ENCODE data around the gene SNN. TPM values are rescaled to one million over a fixed set of nuclear protein-coding genes. Genes with fewer than 3 reads are reported as not detected.

Gene SNN
- 23.2 TPM for polyA plus RNA-seq (2012; ENCODE audit: missing spikeins)

DNA sequence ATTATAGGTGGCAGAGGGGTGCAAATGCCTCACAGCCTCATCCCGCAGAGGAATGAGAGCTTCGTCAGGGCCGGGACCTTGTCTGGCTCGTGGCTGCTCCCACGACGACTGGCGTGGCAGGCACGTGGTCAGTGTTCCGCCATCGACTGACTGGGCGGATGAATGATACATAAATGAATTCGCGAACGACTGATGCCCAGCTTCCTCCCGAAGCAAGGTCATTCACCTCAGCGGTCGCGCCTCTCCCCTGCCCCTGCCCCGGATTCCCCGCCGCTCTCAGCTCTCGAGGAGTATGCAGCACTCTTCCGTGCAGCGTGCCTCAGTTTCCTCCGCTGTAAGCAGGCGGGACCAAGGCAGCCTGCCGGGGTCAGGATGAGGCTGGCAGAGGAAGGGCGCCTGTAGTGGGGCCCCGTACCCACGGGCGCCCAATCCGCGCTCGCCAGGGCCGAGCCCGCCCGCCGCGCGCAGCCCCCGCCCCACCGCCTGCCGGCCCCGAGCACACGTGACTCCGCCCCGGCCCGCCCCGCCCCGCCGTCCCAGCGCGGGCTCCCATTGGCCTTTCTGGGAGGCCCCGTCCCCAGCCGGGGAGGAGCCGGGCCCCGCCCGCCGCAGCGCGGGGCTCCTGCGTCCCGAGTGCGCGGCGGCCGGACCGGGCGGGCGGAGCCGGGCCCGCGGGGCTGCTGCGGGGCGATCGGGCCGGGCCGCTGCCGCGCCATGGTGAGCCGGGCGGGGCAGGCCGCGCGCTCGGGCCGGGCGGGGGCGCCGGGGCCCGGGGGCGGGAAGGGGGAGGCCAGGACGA lies at the start of gene SNN:
TSS of gene SNN (plus strand) at position 632 of the 799 bp plus-strand sequence. CDS start 7,605 bp downstream, outside the sequence.
- peak; percentile 66 for FAIRE-seq

DNA sequence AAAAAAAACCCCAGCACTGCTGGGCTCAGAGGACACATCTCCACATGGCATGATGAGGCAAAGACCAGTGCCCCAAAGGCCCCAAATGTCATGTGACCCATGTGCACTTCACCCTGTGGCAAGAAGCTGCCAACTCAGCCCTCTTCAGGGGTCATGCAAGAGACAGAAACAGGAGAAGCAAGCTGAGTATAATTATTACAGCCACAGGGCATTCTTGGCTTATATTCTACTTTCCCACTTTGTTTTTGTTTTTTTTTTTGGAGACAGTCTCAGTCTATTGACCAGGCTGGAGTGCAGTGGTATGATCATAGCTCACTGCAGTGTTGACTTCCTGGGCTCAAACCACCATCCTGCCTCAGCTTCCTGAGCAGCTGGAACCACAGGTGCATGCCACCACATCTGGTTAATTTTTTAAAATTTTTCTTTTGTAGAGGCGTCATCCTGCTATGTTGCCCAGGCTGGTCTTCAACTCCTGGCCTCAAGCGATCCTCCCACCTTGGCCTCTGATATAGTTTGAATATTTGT lies 48.9 kb upstream of the SNN start:
- FAIRE-seq (peak; percentile 67), DNase-seq (ENCODE audit: insufficient read length) (no peak)
- TF ChIP-seq POLR2AphosphoS5 (IDR thresholded peaks at IDR 0.05; ENCODE audit: low read depth, low read length) (no peak), TAF1 (IDR thresholded peaks at IDR 0.05; ENCODE audit: borderline replicate concordance, low read depth, low read length) (no peak)

More for the DNA sequence above, at the start of gene SNN:
- TF ChIP-seq TAF1 (IDR thresholded peaks at IDR 0.05; ENCODE audit: borderline replicate concordance, low read depth, low read length): no peak
- TF ChIP-seq POLR2A (IDR thresholded peaks at IDR 0.05; ENCODE audit: low read depth, low read length): no peak
- no peak for TF ChIP-seq POLR2AphosphoS5 (IDR thresholded peaks at IDR 0.05; ENCODE audit: low read depth, low read length)
- DNase-seq (ENCODE audit: insufficient read length): peak; percentile 98

DNA sequence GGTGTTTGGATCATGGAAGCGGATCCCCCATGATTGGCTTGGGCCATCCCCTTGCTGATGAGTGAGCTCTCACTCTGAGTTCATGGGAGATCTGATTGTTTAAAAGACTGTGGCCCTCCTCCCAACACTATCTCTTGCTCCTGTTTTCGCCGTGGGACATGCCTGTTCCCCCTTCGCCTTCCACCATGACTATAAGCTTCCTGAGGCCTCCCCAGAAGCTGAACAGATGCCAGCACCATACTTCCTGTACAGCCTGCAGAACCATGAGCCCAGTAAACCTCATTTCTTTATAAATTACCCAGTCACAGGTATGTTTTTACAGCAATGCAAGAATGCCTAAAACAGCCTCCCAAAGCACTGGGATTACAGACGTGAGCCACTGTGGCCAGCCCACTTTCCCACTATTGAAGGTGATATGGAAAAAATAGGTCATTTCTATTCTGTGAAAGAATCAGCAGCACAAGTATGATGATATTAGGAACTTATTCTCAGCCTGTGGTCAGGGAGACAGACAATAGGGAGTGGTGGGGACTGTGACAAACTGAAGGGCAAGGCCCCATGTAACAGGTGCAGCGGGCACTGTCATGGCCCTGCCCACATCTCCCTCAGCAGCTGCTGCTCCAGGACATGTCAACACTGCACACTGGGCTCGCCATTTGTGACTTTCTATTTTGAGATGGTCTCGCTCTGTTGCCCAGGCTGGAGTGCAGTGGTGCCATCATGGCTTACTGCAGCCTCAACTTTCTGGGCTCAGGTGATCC lies 47.8 kb upstream of the SNN start:
- FAIRE-seq (no peak), DNase-seq (ENCODE audit: insufficient read length) (no peak)
- TF ChIP-seq POLR2A (IDR thresholded peaks at IDR 0.05; ENCODE audit: low read depth, low read length) (no peak), TAF1 (IDR thresholded peaks at IDR 0.05; ENCODE audit: borderline replicate concordance, low read depth, low read length) (no peak), POLR2AphosphoS5 (IDR thresholded peaks at IDR 0.05; ENCODE audit: low read depth, low read length) (no peak)

DNA sequence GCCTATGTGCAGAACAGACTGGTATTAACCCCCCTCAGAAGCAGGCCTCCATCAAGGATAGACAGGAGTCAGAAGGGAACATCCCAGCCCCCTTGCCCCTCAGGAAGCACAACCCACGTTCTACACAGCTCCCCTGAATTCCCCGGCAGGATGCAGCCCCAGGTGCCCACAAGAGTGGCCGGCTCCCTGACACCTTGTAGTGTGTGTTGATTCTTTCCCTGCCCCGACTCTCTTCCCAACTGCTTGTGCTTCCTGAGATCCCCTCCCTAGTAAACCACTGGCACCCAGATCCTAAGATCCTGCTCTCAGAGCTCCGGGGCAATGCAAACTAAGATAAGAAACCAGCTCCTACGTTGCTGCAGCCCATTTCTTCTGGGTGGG lies 46.7 kb upstream of the SNN start:
- DNase-seq (ENCODE audit: insufficient read length) (no peak), FAIRE-seq (no peak)
- TF ChIP-seq POLR2AphosphoS5 (IDR thresholded peaks at IDR 0.05; ENCODE audit: low read depth, low read length) (no peak), POLR2A (IDR thresholded peaks at IDR 0.05; ENCODE audit: low read depth, low read length) (no peak)

DNA sequence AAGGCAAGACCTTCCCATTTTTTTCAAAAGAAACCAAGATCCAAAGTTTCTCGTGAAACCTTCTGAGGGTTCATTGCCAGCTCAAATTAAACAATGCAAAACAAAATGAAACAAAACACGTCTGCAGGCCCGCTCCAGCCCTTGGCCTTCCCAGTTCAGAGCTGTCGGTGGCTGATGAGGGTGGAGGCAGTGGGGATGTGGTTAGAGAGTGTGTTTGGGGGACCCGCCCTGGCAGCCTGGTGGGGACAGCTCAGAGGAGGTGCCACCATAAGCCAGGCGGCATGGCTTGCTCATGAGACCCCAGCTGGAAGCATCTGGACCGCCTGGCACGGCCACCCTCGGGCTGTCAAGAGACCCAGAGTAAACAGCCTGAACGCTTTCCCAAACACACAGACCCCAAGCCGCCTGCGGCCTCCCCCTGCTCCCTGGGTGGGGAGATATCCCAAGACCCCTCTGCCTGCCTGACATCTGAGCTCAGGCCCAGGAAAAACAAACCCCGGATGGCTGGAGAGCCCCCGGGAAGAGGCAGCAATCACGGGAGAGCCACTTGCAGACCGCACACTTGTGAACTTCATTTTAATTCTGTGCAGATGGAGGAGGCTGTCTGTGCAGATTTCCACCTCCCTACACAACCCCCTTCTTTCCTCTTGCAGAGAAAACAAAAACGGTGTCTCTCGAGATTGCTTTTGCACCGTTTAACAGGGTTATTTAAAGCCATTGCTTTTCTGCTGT lies 46.2 kb upstream of the SNN start:
- FAIRE-seq: peak; percentile 64
- no peak for TF ChIP-seq TAF1 (IDR thresholded peaks at IDR 0.05; ENCODE audit: borderline replicate concordance, low read depth, low read length)
- TF ChIP-seq POLR2AphosphoS5 (IDR thresholded peaks at IDR 0.05; ENCODE audit: low read depth, low read length): no peak
- TF ChIP-seq POLR2A (IDR thresholded peaks at IDR 0.05; ENCODE audit: low read depth, low read length): no peak
- peak; percentile 48 for DNase-seq (ENCODE audit: insufficient read length)

DNA sequence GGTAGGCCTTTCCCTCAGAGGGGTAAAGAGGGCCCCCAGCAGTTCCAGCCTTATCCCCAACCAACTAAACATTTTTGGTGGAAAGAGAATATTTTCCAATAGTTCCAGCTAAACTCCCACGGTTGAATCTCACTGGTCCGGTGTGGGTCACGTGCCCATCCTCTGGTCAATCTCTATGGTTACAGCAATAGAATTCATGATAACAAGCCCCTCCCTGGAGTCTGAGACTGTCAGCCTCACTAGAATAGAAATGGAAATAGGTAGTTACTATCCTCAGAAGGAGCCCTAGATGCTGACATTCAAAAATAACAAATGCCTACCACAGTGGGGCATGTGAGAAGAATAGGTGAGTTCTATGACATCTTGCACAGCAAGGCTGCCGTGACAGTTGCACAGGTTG lies 44.0 kb upstream of the SNN start:
- TF ChIP-seq TAF1 (IDR thresholded peaks at IDR 0.05; ENCODE audit: borderline replicate concordance, low read depth, low read length) (no peak), POLR2A (IDR thresholded peaks at IDR 0.05; ENCODE audit: low read depth, low read length) (no peak), POLR2AphosphoS5 (IDR thresholded peaks at IDR 0.05; ENCODE audit: low read depth, low read length) (no peak)
- DNase-seq (ENCODE audit: insufficient read length): no peak
- no peak for FAIRE-seq

DNA sequence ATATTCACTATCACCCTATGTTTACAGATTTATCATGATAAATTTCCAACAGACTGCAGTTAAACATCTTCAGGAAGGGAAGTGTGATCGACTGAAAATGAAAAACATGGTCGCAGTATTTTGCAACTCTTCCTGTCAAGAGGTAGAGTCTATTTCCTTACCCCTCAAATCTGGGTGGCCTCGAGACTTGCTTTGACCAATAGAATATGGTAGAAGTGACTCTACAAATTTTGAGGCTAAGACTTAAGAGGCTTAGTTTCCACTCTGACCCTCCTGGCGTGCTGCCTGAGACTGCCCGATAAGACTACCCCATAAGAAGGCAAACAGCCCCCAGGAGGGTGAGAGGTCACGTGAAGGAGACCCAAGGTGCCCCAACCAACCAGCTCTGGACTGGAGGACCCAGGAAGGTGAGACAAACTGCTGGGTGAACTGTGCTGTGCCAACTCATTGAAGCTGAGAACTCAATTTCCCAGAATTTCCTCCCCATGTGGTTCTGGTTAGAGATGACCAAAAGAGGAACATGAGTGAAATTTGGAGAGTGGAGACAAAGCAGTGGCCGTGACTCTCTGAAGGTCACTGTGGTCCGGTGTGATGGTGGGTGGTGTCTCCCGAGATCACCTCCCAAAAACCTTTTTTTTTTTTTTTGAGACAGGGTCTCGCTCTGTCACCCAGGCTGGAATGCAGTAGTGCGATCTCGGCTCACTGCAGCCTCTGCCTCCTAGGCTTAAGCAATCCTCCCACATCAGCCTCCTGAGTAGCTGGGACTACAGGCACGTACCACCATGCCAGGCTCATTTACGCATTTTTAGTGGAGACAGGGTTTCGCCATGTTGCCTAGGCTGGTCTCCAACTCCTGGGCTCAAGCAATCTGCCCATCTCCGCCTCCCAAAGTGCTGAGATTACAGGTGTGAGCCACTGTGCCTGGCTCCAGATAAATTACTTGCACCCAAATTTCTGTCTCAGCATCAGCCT lies 43.3 kb upstream of the SNN start:
- FAIRE-seq (no peak), DNase-seq (ENCODE audit: insufficient read length) (no peak)
- TF ChIP-seq POLR2AphosphoS5 (IDR thresholded peaks at IDR 0.05; ENCODE audit: low read depth, low read length) (no peak), POLR2A (IDR thresholded peaks at IDR 0.05; ENCODE audit: low read depth, low read length) (no peak), TAF1 (IDR thresholded peaks at IDR 0.05; ENCODE audit: borderline replicate concordance, low read depth, low read length) (no peak)

DNA sequence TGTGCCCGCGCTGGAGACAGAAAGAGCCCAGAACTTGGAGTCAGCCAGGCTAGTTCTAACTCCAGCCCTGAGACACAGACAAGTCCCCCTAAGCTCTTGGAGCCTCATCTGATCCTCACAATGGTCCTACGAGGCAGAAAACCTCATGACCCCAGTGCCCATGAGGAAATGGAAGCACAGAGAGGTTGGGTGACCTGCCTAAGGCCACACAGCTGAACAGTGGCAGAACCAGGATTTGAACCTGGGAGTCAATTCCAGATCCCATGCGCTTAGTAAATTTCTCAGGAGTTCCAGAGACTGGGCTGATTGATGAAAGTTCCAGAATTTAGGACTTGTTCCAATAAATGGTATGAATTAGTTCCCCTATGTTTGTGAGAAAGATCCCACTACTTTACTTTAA lies 42.5 kb upstream of the SNN start:
- FAIRE-seq (no peak), DNase-seq (ENCODE audit: insufficient read length) (no peak)
- TF ChIP-seq POLR2AphosphoS5 (IDR thresholded peaks at IDR 0.05; ENCODE audit: low read depth, low read length) (no peak), POLR2A (IDR thresholded peaks at IDR 0.05; ENCODE audit: low read depth, low read length) (no peak), TAF1 (IDR thresholded peaks at IDR 0.05; ENCODE audit: borderline replicate concordance, low read depth, low read length) (no peak)

DNA sequence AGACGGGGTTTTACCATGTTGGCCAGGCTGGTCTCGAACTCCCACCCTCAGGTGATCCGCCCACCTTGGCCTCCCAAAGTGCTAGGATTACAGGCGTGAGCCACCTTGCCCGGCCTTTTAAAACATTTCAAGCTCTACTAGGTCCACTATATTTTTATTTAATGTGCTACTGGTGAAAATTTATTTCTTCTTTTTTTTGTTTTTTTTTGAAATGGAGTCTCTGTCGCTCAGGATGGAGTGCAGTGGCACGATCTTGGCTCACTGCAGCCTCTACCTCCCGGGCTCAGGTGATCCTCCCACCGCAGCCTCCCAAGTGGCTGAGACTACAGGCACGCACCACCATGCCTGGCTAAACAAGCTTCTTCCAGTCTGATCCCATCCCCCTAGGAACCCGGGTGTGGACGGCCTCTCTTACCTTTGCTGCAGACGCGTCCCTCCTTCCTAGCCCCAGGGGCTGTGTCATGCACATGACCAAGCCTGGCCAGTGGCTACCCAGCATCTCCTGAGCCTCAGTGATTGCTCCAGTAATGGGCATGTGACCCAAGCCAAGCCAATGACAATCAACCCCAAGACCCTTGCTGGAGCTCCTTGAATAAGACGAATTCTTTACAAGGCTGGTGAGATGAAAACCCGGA lies 41.5 kb upstream of the SNN start:
- FAIRE-seq (no peak), DNase-seq (ENCODE audit: insufficient read length) (no peak)
- TF ChIP-seq POLR2AphosphoS5 (IDR thresholded peaks at IDR 0.05; ENCODE audit: low read depth, low read length) (no peak), TAF1 (IDR thresholded peaks at IDR 0.05; ENCODE audit: borderline replicate concordance, low read depth, low read length) (no peak), POLR2A (IDR thresholded peaks at IDR 0.05; ENCODE audit: low read depth, low read length) (no peak)

DNA sequence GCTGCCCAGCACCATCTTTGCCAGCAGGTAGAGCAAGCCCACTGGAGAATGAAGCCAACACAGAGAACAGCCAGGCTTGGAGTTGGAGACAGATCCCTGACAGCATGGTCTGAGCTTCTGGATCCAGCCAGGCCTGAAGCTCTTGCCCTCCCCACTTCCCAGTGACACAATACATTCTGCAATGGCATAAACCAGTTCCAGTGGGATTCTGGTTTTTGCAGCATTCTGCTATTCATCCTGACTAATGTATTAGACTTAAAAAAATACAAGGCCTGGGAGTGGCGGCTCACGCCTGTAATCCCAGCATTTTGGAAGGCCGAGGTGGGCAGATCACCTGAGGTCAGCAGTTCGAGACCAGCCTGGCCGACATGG lies 41.0 kb upstream of the SNN start:
- no peak for DNase-seq (ENCODE audit: insufficient read length)
- FAIRE-seq: no peak
- TF ChIP-seq POLR2A (IDR thresholded peaks at IDR 0.05; ENCODE audit: low read depth, low read length) (no peak), POLR2AphosphoS5 (IDR thresholded peaks at IDR 0.05; ENCODE audit: low read depth, low read length) (no peak), TAF1 (IDR thresholded peaks at IDR 0.05; ENCODE audit: borderline replicate concordance, low read depth, low read length) (no peak)

Data from GM12892 (cell line).